Stimulated activated CD4-positive, alpha-beta T cell treated with anti-CD3 and anti-CD28 coated beads, Interleukin-4, amount 100 ng/mL, for 4 hours (primary cell): ENCODE measurements around the gene TNFRSF25.

ENCODE experiments used
- DNase-seq, 2 experiments: peaks; one replicate each; pipeline ENCODE4 v3.0.0-alpha.2; 2020

TNFRSF25 gene

DNA sequence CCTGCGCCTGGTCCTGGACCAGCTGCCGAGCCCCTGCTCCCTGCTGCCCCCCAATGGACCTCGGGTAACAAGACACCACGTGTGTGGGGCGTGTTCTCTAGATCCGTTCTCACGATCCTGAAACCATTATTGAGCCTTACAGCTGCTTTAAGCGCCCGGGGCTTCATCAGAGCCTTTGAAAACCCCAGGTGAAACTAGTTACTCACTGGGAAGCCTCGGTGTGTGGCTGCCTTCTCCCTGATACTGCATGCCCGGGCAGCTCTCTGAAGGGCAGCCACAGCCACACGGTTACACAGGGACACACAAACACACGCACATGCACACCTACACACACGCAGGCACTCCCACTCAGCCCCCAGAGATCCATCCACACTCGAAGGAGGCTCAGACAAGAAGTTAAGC is 51.5 kb downstream of the TNFRSF25 start:
- peak; percentile 34 to 44 for DNase-seq

GRCh38 chr1:6412896-6413295 is 53.1 kb downstream of the TNFRSF25 start:
- no peak for DNase-seq
